ENCODE results near the gene SMAD2. TPM values are rescaled to one million over a fixed set of nuclear protein-coding genes. Genes with fewer than 3 reads are reported as not detected.
A peak's percentile ranks its signal among the peaks of the same experiment; 100 is the strongest.

The SMAD2 gene
- total RNA-seq, 1 donor from 2014 or later: 144 TPM

GRCh38 chr18:47798366-47798765 is 132.1 kb downstream of the SMAD2 start:
- TF ChIP-seq CTCF (IDR thresholded peaks at IDR 0.05; ENCODE audit: insufficient read depth, low read depth, low read length) (no peak), EZH2 (IDR thresholded peaks at IDR 0.05; ENCODE audit: insufficient read depth, low read length) (no peak)
- Mint-ChIP-seq H3K4me1 (ENCODE audit: low read depth, unreplicated experiment) (peaks cover 7% of the 10 kb centered on the region), H3K27me3 (ENCODE audit: low read depth, unreplicated experiment) (peaks cover 19% of the 10 kb centered on the region), H3K36me3 (ENCODE audit: low read depth, unreplicated experiment) (peaks cover 2% of the 10 kb centered on the region), H3K9me3 (ENCODE audit: unreplicated experiment) (no peaks in the 10 kb centered on the region), H3K4me3 (ENCODE audit: unreplicated experiment) (no peak overlapping the region), H3K27ac (ENCODE audit: unreplicated experiment) (no peak overlapping the region)
- Histone ChIP-seq H2AFZ (ENCODE audit: low read depth, low read length) (no peak overlapping the region), H4K20me1 (ENCODE audit: insufficient read depth, low read length) (no peaks in the 10 kb centered on the region), H3K4me2 (ENCODE audit: low read length) (no peak overlapping the region), H3K27me3 (ENCODE audit: insufficient read depth, low read length) (peaks cover under 1% of the 10 kb centered on the region), H3K4me3 (ENCODE audit: insufficient read depth, low read depth, low read length) (no peak overlapping the region), H3K9me3 (ENCODE audit: insufficient read depth, low read depth, low read length) (no peaks in the 10 kb centered on the region), H3K79me2 (ENCODE audit: insufficient read depth, low read length) (no peaks in the 10 kb centered on the region), H3K36me3 (ENCODE audit: insufficient read depth, low read length) (no peaks in the 10 kb centered on the region), H3K27ac (ENCODE audit: low read depth, low read length) (no peak overlapping the region), H3K4me1 (ENCODE audit: insufficient read depth, low read length) (no peaks in the 10 kb centered on the region), H3K9ac (ENCODE audit: low read length) (no peak overlapping the region)
- DNase-seq (ENCODE audit: low read depth) (no peak), FAIRE-seq (no peak)

GRCh38 chr18:47797126-47797525 is 133.3 kb downstream of the SMAD2 start:
- no peak overlapping the region for H3K4me2 ChIP-seq (ENCODE audit: low read length)
- Mint-ChIP-seq H3K4me3 (ENCODE audit: unreplicated experiment) (no peak overlapping the region), H3K27me3 (ENCODE audit: low read depth, unreplicated experiment) (peaks cover 11% of the 10 kb centered on the region), H3K9me3 (ENCODE audit: unreplicated experiment) (no peaks in the 10 kb centered on the region), H3K36me3 (ENCODE audit: low read depth, unreplicated experiment) (no peaks in the 10 kb centered on the region), H3K27ac (ENCODE audit: unreplicated experiment) (no peak overlapping the region), H3K4me1 (ENCODE audit: low read depth, unreplicated experiment) (peaks cover 7% of the 10 kb centered on the region)
- no peak overlapping the region for H3K4me3 ChIP-seq (ENCODE audit: insufficient read depth, low read depth, low read length)
- DNase-seq (ENCODE audit: low read depth) (no peak), FAIRE-seq (no peak)
- no peaks in the 10 kb centered on the region for H3K36me3 ChIP-seq (ENCODE audit: insufficient read depth, low read length)
- no peaks in the 10 kb centered on the region for H3K4me1 ChIP-seq (ENCODE audit: insufficient read depth, low read length)
- TF ChIP-seq CTCF (IDR thresholded peaks at IDR 0.05; ENCODE audit: insufficient read depth, low read depth, low read length) (no peak), EZH2 (IDR thresholded peaks at IDR 0.05; ENCODE audit: insufficient read depth, low read length) (no peak)
- no peak overlapping the region for H3K9ac ChIP-seq (ENCODE audit: low read length)
- no peaks in the 10 kb centered on the region for H3K79me2 ChIP-seq (ENCODE audit: insufficient read depth, low read length)
- H3K9me3 ChIP-seq (ENCODE audit: insufficient read depth, low read depth, low read length): no peaks in the 10 kb centered on the region
- no peaks in the 10 kb centered on the region for H3K27me3 ChIP-seq (ENCODE audit: insufficient read depth, low read length)
- no peak overlapping the region for H3K27ac ChIP-seq (ENCODE audit: low read depth, low read length)
- H4K20me1 ChIP-seq (ENCODE audit: insufficient read depth, low read length): no peaks in the 10 kb centered on the region
- H2AFZ ChIP-seq (ENCODE audit: low read depth, low read length): no peak overlapping the region

GRCh38 chr18:47795434-47795814 is 135.0 kb downstream of the SMAD2 start:
- Histone ChIP-seq H3K27ac (ENCODE audit: low read depth, low read length) (no peak overlapping the region), H3K36me3 (ENCODE audit: insufficient read depth, low read length) (no peaks in the 10 kb centered on the region), H3K9me3 (ENCODE audit: insufficient read depth, low read depth, low read length) (no peaks in the 10 kb centered on the region), H2AFZ (ENCODE audit: low read depth, low read length) (no peak overlapping the region), H3K4me3 (ENCODE audit: insufficient read depth, low read depth, low read length) (no peak overlapping the region), H3K4me1 (ENCODE audit: insufficient read depth, low read length) (no peaks in the 10 kb centered on the region), H3K27me3 (ENCODE audit: insufficient read depth, low read length) (no peaks in the 10 kb centered on the region), H3K4me2 (ENCODE audit: low read length) (peak overlapping the region; percentile 26), H3K9ac (ENCODE audit: low read length) (no peak overlapping the region), H4K20me1 (ENCODE audit: insufficient read depth, low read length) (no peaks in the 10 kb centered on the region), H3K79me2 (ENCODE audit: insufficient read depth, low read length) (no peaks in the 10 kb centered on the region)
- FAIRE-seq: no peak
- Mint-ChIP-seq H3K36me3 (ENCODE audit: low read depth, unreplicated experiment) (no peaks in the 10 kb centered on the region), H3K4me3 (ENCODE audit: unreplicated experiment) (no peak overlapping the region), H3K4me1 (ENCODE audit: low read depth, unreplicated experiment) (peaks cover 7% of the 10 kb centered on the region), H3K27ac (ENCODE audit: unreplicated experiment) (no peak overlapping the region), H3K9me3 (ENCODE audit: unreplicated experiment) (no peaks in the 10 kb centered on the region), H3K27me3 (ENCODE audit: low read depth, unreplicated experiment) (peaks cover 12% of the 10 kb centered on the region)
- no peak for DNase-seq (ENCODE audit: low read depth)
- TF ChIP-seq CTCF (IDR thresholded peaks at IDR 0.05; ENCODE audit: insufficient read depth, low read depth, low read length) (no peak), EZH2 (IDR thresholded peaks at IDR 0.05; ENCODE audit: insufficient read depth, low read length) (no peak)

Measured in astrocyte (in vitro differentiated cells and primary cell).